Psoas muscle (tissue), 8 donors: ENCODE measurements around the gene MTA3. TPM values are rescaled to one million over a fixed set of nuclear protein-coding genes. Genes with fewer than 3 reads are reported as not detected.

Experiments
- ATAC-seq, 4 donors: fragments of 200-7000 bp; cut with Tn5 transposase; one replicate each; pipeline ENCODE4 v1.9.1; 2020; ENCODE audit warnings: moderate library complexity in 3 of 4, mild to moderate bottlenecking in 2 of 4
- DNase-seq, 2 donors: peaks; one replicate each; pipeline ENCODE4 v3.0.0-alpha.2; 2020
- H3K27ac ChIP-seq: fragments of 200-600 bp; one replicate; pipeline ENCODE4 v1.8.0; 2022
- H3K27me3 ChIP-seq, 3 donors: fragments of 200-600 bp in 1 of 3; one replicate each; pipeline versions ENCODE4 v1.6.1 to v1.8.0; 2013 to 2022; ENCODE audit warnings: low read length in 2 of 3, mild to moderate bottlenecking in 2 of 3, moderate library complexity in 1 of 3; ENCODE audit not compliant: insufficient read depth in 3 of 3
- H3K36me3 ChIP-seq, 2 donors: fragments of 200-600 bp in 1 of 2; one replicate each; pipeline versions ENCODE4 v1.6.1 to v1.8.0; 2013 to 2022; ENCODE audit warnings: low read depth in 1 of 2, mild to moderate bottlenecking in 1 of 2, moderate library complexity in 1 of 2; ENCODE audit not compliant: insufficient read depth in 1 of 2
- H3K4me1 ChIP-seq: fragments of 200-600 bp; one replicate; pipeline ENCODE4 v1.8.0; 2022
- H3K4me3 ChIP-seq: fragments of 200-600 bp; one replicate; pipeline ENCODE4 v1.8.0; 2022; ENCODE audit warnings: mild to moderate bottlenecking
- H3K9me3 ChIP-seq: fragments of 200-600 bp; one replicate; pipeline ENCODE4 v1.8.0; 2022
- WGBS, 3 donors: extraction: QIAGEN DNeasy Blood & Tissue Kit; methylation state at CpG; one replicate each; pipeline versions ENCODE4 v1.1.6 to v1.1.7; 2013; 5-methylcytosine and 5-hydroxymethylcytosine counted together
- intact Hi-C, 2 donors: fragments of 100-400 bp; cut with DNase I; formaldehyde crosslinking; loops; one replicate each; pipeline versions ENCODE4 v1.11.0 to v1.14.2; 2022
- polyA plus RNA-seq, 3 donors: library from polyadenylated mRNA; stranded (reverse); fragments of 200-250 nt; gene quantifications; one replicate each; pipeline ENCODE4 v1.2.3, GENCODE V29; 2013
- total RNA-seq, 4 donors: library from RNA; stranded (reverse); fragmentation: NEBNext Ultra II Directional in 2 of 4; extraction: Animal tissue kit (Norgen Biotek cat#: 25700) in 2 of 4; gene quantifications; one replicate each; pipeline versions ENCODE4 v1.2.1 to v1.2.4, GENCODE V29; 2021 to 2023
- TF ChIP-seq, protein P1 (sequence below): fragments of 200-600 bp; IDR thresholded peaks from one replicate; pipeline ENCODE4 v1.8.0; 2022; ENCODE audit warnings: antibody characterized with exemption
- donor health status: healthy with polysubstance abuse.
- donor health status: DM: no; HTN: no; CAD: no; lungs with moderate emphysema.
- donor health status: Bipolar disorder and iron deficiency.
- donor health status: healthy.
- donor health status: DM: yes; HTN: yes; CAD: no.
- donor health status: DM: no; HTN: no; CAD: no.
- donor health status: DM: no; HTN: no; CAD: no.
- donor health status: DM: yes; HTN: yes; CAD: no.

The MTA3 gene
- total and polyA plus RNA-seq, 7 donors, result 5.3 to 19.8 (median 10.7) TPM

DNA sequence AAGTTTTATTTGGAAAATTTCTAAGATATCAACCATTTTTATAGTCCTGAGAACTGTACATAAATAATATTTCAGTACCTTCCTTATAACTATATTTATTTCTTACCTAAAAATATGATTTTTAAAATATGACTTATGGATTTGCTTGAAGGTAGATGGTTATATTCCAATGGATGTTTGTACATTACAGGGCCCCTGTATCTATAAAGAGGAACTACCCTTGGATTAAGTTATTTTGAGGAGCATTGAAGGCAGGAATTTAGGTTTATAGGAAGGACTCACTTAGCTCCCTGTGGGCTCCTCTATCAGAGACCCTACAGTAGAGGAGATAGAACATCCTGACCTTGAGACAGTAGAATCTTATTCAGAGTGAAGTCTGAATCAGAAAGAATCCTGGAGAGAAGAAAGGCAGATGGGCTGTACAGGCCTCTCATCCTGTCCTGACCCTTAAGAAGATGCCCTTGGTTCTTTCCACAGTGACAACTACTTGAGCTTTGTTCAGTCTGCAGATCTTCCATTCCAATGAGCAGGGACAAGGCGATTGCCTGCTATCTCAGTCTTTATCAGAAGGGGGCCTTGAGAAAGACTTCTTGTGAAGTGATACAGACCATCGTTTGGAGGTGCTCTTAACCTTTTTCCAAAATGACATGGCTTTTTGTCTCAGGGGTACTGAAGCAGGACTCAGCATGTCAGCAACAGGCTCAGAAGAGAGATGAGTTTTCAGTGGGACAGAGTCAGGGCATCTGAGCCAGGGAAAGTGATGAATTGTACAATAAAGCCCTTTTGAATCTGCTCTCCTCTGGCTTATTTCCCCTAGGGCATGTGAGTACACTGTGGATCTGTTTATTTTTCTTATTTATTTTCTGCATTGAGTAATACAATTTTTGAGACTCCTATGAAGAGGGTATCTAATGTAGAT lies 174.6 kb downstream of the MTA3 start:
- DNase-seq (no peak), ATAC-seq (no peak)
- peaks cover 0 to 13% of the 10 kb centered on the region in 2 donors for H3K36me3 ChIP-seq
- no peak overlapping the region for H3K27ac ChIP-seq
- H3K9me3 ChIP-seq, result no peaks in the 10 kb centered on the region
- TF ChIP-seq, protein P1, sequence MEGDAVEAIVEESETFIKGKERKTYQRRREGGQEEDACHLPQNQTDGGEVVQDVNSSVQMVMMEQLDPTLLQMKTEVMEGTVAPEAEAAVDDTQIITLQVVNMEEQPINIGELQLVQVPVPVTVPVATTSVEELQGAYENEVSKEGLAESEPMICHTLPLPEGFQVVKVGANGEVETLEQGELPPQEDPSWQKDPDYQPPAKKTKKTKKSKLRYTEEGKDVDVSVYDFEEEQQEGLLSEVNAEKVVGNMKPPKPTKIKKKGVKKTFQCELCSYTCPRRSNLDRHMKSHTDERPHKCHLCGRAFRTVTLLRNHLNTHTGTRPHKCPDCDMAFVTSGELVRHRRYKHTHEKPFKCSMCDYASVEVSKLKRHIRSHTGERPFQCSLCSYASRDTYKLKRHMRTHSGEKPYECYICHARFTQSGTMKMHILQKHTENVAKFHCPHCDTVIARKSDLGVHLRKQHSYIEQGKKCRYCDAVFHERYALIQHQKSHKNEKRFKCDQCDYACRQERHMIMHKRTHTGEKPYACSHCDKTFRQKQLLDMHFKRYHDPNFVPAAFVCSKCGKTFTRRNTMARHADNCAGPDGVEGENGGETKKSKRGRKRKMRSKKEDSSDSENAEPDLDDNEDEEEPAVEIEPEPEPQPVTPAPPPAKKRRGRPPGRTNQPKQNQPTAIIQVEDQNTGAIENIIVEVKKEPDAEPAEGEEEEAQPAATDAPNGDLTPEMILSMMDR, result no peak
- H3K4me1 ChIP-seq, result no peaks in the 10 kb centered on the region
- intact Hi-C loops, result no loop called here
- 49 to 69% (median 64%) methylated on average over 2 of the region's 2 CpGs for WGBS, 3 donors
- no peaks in the 10 kb centered on the region for H3K27me3 ChIP-seq
- no peak overlapping the region for H3K4me3 ChIP-seq

DNA sequence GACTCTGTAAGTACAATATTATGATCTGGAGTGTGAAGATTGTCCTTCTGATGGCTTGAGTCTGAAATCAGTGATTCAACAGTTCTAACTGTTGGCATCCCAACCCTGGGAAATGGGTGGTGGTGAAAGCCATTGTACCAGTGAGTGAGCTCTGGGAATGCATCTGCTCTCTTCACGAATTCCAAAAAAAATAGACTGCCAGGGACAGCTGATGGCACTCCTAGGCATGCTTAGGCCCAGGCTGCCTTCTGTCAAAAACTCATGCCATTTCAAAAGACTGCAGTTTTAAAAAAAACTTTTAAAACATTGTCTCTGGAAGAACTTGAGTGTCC lies 175.2 kb downstream of the MTA3 start:
- no peak overlapping the region for H3K27ac ChIP-seq
- ATAC-seq (no peak), DNase-seq (no peak)
- TF ChIP-seq, protein P1, result no peak
- H3K9me3 ChIP-seq, result no peaks in the 10 kb centered on the region
- intact Hi-C loops, result no loop called here
- no peak overlapping the region for H3K4me3 ChIP-seq
- peaks cover 0 to 13% of the 10 kb centered on the region in 2 donors for H3K36me3 ChIP-seq
- no peaks in the 10 kb centered on the region for H3K27me3 ChIP-seq
- no peaks in the 10 kb centered on the region for H3K4me1 ChIP-seq
- 25 to 72% (median 47%) methylated on average over 1 of the region's 1 CpG for WGBS, 3 donors

DNA sequence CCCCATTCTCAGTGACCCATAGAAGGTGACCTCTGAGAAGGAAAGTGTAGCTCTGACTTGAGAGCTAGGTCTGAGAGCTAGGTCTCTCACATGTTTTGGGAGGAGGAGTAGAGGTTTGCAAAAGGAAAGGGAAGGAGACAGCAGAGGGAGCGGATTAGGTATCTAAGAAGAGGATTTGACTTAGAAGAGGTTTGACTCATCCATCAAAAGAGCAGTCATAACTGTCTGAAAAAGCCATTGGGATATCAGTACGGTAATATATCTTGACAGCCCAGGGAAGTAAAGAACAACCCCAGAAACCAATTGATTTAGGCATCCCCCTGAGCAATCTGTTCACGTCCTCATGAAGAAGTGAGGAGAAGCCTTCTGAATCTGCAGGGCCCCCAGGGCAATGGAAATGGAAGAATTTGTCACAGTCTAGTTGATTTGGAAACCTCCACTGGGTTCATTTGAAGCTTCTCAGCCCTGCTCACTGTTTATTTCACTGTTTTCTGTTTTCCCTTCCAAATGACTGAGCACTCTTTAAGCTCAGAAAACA lies 176.2 kb downstream of the MTA3 start:
- H3K4me3 ChIP-seq, result no peak overlapping the region
- H3K27ac ChIP-seq, result no peak overlapping the region
- DNase-seq, result no peak
- ATAC-seq, result no peak
- intact Hi-C loops, result no loop called here
- H3K9me3 ChIP-seq, result no peaks in the 10 kb centered on the region
- no peaks in the 10 kb centered on the region for H3K4me1 ChIP-seq
- peaks cover 0 to 13% of the 10 kb centered on the region in 2 donors for H3K36me3 ChIP-seq
- no peaks in the 10 kb centered on the region for H3K27me3 ChIP-seq
- TF ChIP-seq, protein P1, result no peak
- 75 to 89% (median 85%) methylated on average over 3 of the region's 3 CpGs for WGBS, 3 donors

DNA sequence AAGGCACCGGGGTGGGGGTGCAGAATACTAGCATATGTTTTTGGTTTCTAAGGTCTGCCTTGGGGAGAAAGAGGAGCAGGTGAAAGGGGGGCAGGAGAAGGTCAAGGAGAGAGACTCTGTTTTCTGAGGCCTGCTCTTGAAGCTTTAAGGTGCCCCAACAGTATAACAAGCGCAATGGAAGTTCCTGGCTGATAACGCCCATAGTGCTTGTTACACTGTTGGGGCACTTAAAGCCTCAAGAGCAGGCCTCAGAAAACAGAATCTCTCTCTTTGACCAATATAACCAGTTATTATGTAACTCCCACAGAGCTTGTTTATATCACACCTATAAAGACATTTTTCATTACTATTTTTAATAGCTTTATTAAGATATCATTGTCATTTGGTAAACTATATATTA lies 179.0 kb downstream of the MTA3 start:
- 94 to 98% (median 97%) methylated on average over 3 of the region's 3 CpGs for WGBS, 3 donors
- H3K4me3 ChIP-seq, result no peak overlapping the region
- H3K9me3 ChIP-seq, result no peaks in the 10 kb centered on the region
- no peaks in the 10 kb centered on the region for H3K4me1 ChIP-seq
- DNase-seq (no peak), ATAC-seq (no peak)
- intact Hi-C loops, result no loop called here
- TF ChIP-seq, protein P1, result no peak
- no peaks in the 10 kb centered on the region for H3K27me3 ChIP-seq
- H3K36me3 ChIP-seq, result peaks cover 0 to 13% of the 10 kb centered on the region in 2 donors
- H3K27ac ChIP-seq, result no peak overlapping the region
